ENCODE data around the gene HDGFL3. TPM values are rescaled to one million over a fixed set of nuclear protein-coding genes. Genes with fewer than 3 reads are reported as not detected.

Gene HDGFL3
- polyA plus RNA-seq, 2 of the 4 experiments (the other 2 are of a cell fraction) = 47.4 to 91.2 TPM

GRCh38 chr15:83104141-83104540, 103.5 kb downstream of the HDGFL3 start:
- ChIA-PET POLR2A (interaction anchor here (1.1 kb wide), 1 partner anchor 16 kb away, joined by 3 read pairs; no protein-coding TSS in a partner anchor), CTCF (interaction anchor here (0.7 to 1.0 kb wide), 2 partner anchors 27 to 1261 kb away, joined by 3 read pairs; no protein-coding TSS in a partner anchor)
- Histone ChIP-seq H3K4me3 (no peak overlapping the region), H3K27ac (no peak overlapping the region), H3K4me1 (peaks cover 9% of the 10 kb centered on the region; the same call in 1 of the 3 replicates), H3K4me2 (no peak overlapping the region), H3K9me3 (no peaks in the 10 kb centered on the region)
- WGBS (ENCODE audit: missing lambda C conversion rate) = 72% methylated on average over 4 of the region's 4 CpGs
- no peak for FAIRE-seq
- DNase-seq (ENCODE audit: low read depth in 1 of 2, low spot score in 1 of 2) = no peak
- TF ChIP-seq EP300 (IDR thresholded peaks at IDR 0.05) = no peak
- no peak for TF ChIP-seq TFCP2L1 (CRISPR knock-in tag; IDR thresholded peaks at IDR 0.05)
- TF ChIP-seq, protein P1, sequence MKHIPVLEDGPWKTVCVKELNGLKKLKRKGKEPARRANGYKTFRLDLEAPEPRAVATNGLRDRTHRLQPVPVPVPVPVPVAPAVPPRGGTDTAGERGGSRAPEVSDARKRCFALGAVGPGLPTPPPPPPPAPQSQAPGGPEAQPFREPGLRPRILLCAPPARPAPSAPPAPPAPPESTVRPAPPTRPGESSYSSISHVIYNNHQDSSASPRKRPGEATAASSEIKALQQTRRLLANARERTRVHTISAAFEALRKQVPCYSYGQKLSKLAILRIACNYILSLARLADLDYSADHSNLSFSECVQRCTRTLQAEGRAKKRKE (CRISPR knock-in tag; IDR thresholded peaks at IDR 0.05; ENCODE audit: low read depth) = no peak
- TF ChIP-seq PHF8 (IDR thresholded peaks at IDR 0.05; ENCODE audit: borderline replicate concordance, low read depth) = no peak
- ATAC-seq = no peak

DNA sequence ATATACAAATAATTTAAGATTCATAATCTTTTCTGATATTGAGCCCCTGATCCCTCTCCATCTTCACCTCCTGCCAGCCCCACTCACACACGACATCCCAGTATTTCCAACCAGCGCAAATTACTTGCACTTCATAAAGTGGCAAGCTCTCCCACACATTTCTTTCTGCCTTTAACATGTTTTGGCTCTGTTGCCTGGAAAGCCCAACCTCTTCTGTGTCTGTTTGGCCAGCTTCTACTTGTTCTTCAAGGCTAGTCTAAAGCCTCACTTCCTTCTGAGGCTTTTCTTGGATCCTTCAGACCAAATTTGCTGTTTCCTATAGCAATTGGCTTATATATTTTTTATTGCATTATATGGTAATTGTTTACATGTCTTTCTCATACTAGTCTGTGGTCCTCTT, 105.3 kb downstream of the HDGFL3 start:
- no peaks in the 10 kb centered on the region for H3K4me1 ChIP-seq
- no peak overlapping the region for H3K4me2 ChIP-seq
- peaks cover 12% of the 10 kb centered on the region for H3K9me3 ChIP-seq
- ChIA-PET POLR2A (no interaction called here), CTCF (no interaction called here)
- TF ChIP-seq, protein P2, sequence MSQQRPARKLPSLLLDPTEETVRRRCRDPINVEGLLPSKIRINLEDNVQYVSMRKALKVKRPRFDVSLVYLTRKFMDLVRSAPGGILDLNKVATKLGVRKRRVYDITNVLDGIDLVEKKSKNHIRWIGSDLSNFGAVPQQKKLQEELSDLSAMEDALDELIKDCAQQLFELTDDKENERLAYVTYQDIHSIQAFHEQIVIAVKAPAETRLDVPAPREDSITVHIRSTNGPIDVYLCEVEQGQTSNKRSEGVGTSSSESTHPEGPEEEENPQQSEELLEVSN (IDR thresholded peaks at IDR 0.05; ENCODE audit: borderline replicate concordance, low read depth) = no peak
- TF ChIP-seq HOXB5 (CRISPR knock-in tag; IDR thresholded peaks at IDR 0.05) = no peak
- no peak for TF ChIP-seq CHD4 (IDR thresholded peaks at IDR 0.05; ENCODE audit: borderline replicate concordance)
- H3K4me3 ChIP-seq = no peak overlapping the region
- DNase-seq (ENCODE audit: low read depth in 1 of 2, low spot score in 1 of 2) (no peak), ATAC-seq (no peak), FAIRE-seq (no peak)
- 42% methylated on average over 2 of the region's 2 CpGs for WGBS (ENCODE audit: missing lambda C conversion rate)
- no peak overlapping the region for H3K27ac ChIP-seq

- peaks cover 21% of the 10 kb centered on the region for H3K9me3 ChIP-seq
- no peak for TF ChIP-seq RCOR1 (IDR thresholded peaks at IDR 0.05; ENCODE audit: low read depth, low read length)
- no peak for TF ChIP-seq MAX (IDR thresholded peaks at IDR 0.05)
- TF ChIP-seq NPAS2 (CRISPR knock-in tag; IDR thresholded peaks at IDR 0.05; ENCODE audit: borderline replicate concordance) = no peak
- TF ChIP-seq POLR2AphosphoS2 (conservative IDR thresholded peaks at IDR 0.05; ENCODE audit: low read length) = no peak
- no peak for TF ChIP-seq ZNF302 (CRISPR knock-in tag; IDR thresholded peaks at IDR 0.05)
- TF ChIP-seq EP300 (IDR thresholded peaks at IDR 0.05) = no peak
- no peak for TF ChIP-seq POLR2A (IDR thresholded peaks at IDR 0.05; ENCODE audit: low read length)
- no peak for TF ChIP-seq RFX5 (IDR thresholded peaks at IDR 0.05)
- no peak for TF ChIP-seq CBX2 (IDR thresholded peaks at IDR 0.05; ENCODE audit: borderline replicate concordance, low read depth)
- no peak for TF ChIP-seq RARB (CRISPR knock-in tag; IDR thresholded peaks at IDR 0.05)
- no peak for TF ChIP-seq ELK1 (IDR thresholded peaks at IDR 0.05; ENCODE audit: low read depth, low read length)
- DNase-seq (ENCODE audit: low read depth in 1 of 2, low spot score in 1 of 2) (no peak), ATAC-seq (no peak), FAIRE-seq (no peak)
- CTCF ChIA-PET = interaction anchor here (0.6 to 2.1 kb wide), 5 partner anchors 9 to 543 kb away, joined by 3 to 5 read pairs (median 4); no protein-coding TSS in a partner anchor
- no peak overlapping the region for H3K4me2 ChIP-seq
- POLR2A ChIA-PET = no interaction called here
- no peaks in the 10 kb centered on the region for H3K4me1 ChIP-seq
- H3K27ac ChIP-seq = no peak overlapping the region
- no peak overlapping the region for H3K4me3 ChIP-seq
- WGBS (ENCODE audit: missing lambda C conversion rate) = 41% methylated on average over 2 of the region's 2 CpGs
These were observed 107.5 kb downstream of the HDGFL3 start for GRCh38 chr15:83100097-83100646.

- Histone ChIP-seq H3K27ac (no peak overlapping the region), H3K4me1 (no peaks in the 10 kb centered on the region), H3K4me2 (no peak overlapping the region), H3K9me3 (peaks cover 21% of the 10 kb centered on the region), H3K4me3 (no peak overlapping the region)
- ChIA-PET POLR2A (no interaction called here), CTCF (interaction anchor here (1.2 kb wide), 1 partner anchor 10 kb away, joined by 3 read pairs; no protein-coding TSS in a partner anchor)
- TF ChIP-seq EP300 (IDR thresholded peaks at IDR 0.05) (no peak), SREBF2 (IDR thresholded peaks at IDR 0.05) (no peak)
- ATAC-seq (no peak), FAIRE-seq (no peak), DNase-seq (ENCODE audit: low read depth in 1 of 2, low spot score in 1 of 2) (no peak)
- 6% methylated on average over 2 of the region's 2 CpGs for WGBS (ENCODE audit: missing lambda C conversion rate)
These were observed 108.3 kb downstream of the HDGFL3 start for GRCh38 chr15:83099290-83099689.
